Hepatocyte (in vitro differentiated cells): ENCODE data around the gene JAM3. TPM values are rescaled to one million over a fixed set of nuclear protein-coding genes. Genes with fewer than 3 reads are reported as not detected.
A peak's percentile ranks its signal among the peaks of the same experiment; 100 is the strongest.

Experiments
- DNase-seq: peaks from one replicate; pipeline ENCODE4 v3.0.0-alpha.2; 2016; ENCODE audit warnings: low spot score
- H2AFZ ChIP-seq: fragments of 200-600 bp; sonication (generic); 2 replicates; pipeline ENCODE4 v1.6.0; 2016; ENCODE audit warnings: antibody characterized with exemption, mild to moderate bottlenecking
- H3K27ac ChIP-seq: fragments of 200-600 bp; sonication (generic); 2 replicates; pipeline ENCODE4 v1.5.1; 2016; ENCODE audit warnings: mild to moderate bottlenecking
- H3K27me3 ChIP-seq: fragments of 200-600 bp; sonication (generic); 2 replicates; pipeline ENCODE4 v1.6.1; 2016
- H3K36me3 ChIP-seq: fragments of 200-600 bp; sonication (generic); replicated peaks from 2 replicates; pipeline ENCODE4 v1.5.1; 2016; ENCODE audit warnings: low read depth; ENCODE audit not compliant: insufficient read depth
- H3K4me1 ChIP-seq: fragments of 200-600 bp; sonication (generic); 2 replicates; pipeline ENCODE4 v1.5.1; 2016; ENCODE audit warnings: mild to moderate bottlenecking, moderate library complexity; ENCODE audit not compliant: insufficient read depth
- H3K4me2 ChIP-seq: fragments of 200-600 bp; sonication (generic); 2 replicates; pipeline ENCODE4 v1.6.0; 2016
- H3K4me3 ChIP-seq: fragments of 200-600 bp; sonication (generic); 2 replicates; pipeline ENCODE4 v1.5.1; 2016; ENCODE audit warnings: mild to moderate bottlenecking
- H3K79me2 ChIP-seq: fragments of 200-600 bp; sonication (generic); 2 replicates; pipeline ENCODE4 v1.6.0; 2017; ENCODE audit warnings: mild to moderate bottlenecking
- H3K9me2 ChIP-seq: fragments of 200-600 bp; sonication (generic); replicated peaks from 2 replicates; pipeline ENCODE4 v1.6.0; 2017; ENCODE audit warnings: mild to moderate bottlenecking; ENCODE audit not compliant: insufficient read depth
- H3K9me3 ChIP-seq: fragments of 200-600 bp; sonication (generic); 2 replicates; pipeline ENCODE4 v1.5.1; 2016; ENCODE audit warnings: low read depth, mild to moderate bottlenecking
- H4K20me1 ChIP-seq: fragments of 200-600 bp; sonication (generic); 2 replicates; pipeline ENCODE4 v1.6.0; 2016; ENCODE audit warnings: mild to moderate bottlenecking; ENCODE audit not compliant: insufficient read depth, poor library complexity, severe bottlenecking
- EZH2 ChIP-seq: fragments of 200-600 bp; sonication (generic); IDR thresholded peaks from 2 replicates; pipeline ENCODE4 v1.6.1; 2016; ENCODE audit warnings: antibody characterized with exemption, mild to moderate bottlenecking, borderline replicate concordance
- EZH2phosphoT487 ChIP-seq: fragments of 200-600 bp; sonication (generic); IDR thresholded peaks from one replicate; pipeline ENCODE4 v1.6.1; 2018; ENCODE audit warnings: antibody characterized with exemption, mild to moderate bottlenecking, low read depth, moderate library complexity; ENCODE audit not compliant: unreplicated experiment, severe bottlenecking
- WGBS: methylation state at CpG from one replicate; pipeline ENCODE4 v1.1.6; 2016; ENCODE audit warnings: low lambda C conversion rate; ENCODE audit errors: missing lambda C conversion rate; 5-methylcytosine and 5-hydroxymethylcytosine counted together
- polyA plus RNA-seq: library from polyadenylated mRNA; unstranded; fragments of >200 nt; fragmentation: Nextera tagmentation; extraction: Ambion mirVana; gene quantifications from 2 replicates; pipeline ENCODE4 v1.2.1, GENCODE V29; 2016
- total RNA-seq: library from RNA; depleted of rRNA; stranded (reverse); fragments of >200 nt; gene quantifications from 2 replicates; pipeline ENCODE4 v1.2.3, GENCODE V29; 2014
- TF ChIP-seq, protein P1 (sequence below): fragments of 200-600 bp; sonication (generic); IDR thresholded peaks from 2 replicates; pipeline ENCODE4 v1.5.1; 2016; ENCODE audit warnings: antibody characterized with exemption, mild to moderate bottlenecking; ENCODE audit not compliant: poor library complexity

JAM3 gene
- total and polyA plus RNA-seq, 2 experiments from 2014 or later, result 20.3 to 23.6 TPM

DNA sequence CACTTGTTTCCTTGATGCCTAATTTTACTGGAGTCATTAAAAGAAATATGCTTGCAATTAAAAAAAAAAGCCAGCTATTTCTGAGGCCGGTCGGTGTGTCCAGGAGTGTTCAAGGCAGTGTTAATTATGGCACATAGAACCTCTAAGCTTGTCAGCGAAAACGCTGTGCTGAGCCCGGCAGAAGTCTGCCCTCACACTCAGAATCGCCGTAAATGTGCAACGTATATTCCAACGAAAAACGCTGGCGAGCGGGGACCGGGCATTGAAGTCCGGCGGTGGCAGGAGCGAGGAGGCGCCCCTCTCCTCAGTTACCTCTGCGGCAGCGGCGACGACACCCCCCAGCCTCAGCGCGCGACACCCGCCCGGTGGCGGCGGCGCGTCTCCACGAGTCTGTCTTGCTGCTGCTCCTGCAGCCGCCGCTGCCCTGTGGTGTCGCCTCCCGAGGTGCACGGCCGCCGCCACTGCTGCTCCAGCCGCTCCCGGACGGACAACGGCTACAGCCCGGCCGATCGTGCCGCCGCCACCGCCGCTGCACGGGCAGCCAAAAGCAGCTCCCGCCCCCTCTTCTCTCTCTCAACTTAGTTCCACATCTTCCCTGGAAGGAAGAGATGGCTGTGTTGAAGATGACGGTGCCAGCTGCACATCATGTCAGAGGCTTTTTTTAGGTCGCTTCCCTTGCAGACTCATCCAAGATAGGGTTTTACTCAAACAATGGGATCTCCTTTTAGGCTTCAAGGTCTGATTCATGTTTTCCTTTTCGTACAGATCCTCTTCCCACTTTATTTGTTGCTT, 56.0 kb downstream of the JAM3 start:
- Histone ChIP-seq H3K79me2 (no peaks in the 10 kb centered on the region), H3K9me2 (no peaks in the 10 kb centered on the region), H3K36me3 (no peaks in the 10 kb centered on the region), H3K4me3 (peak overlapping the region; percentile 3), H3K9me3 (no peaks in the 10 kb centered on the region), H3K27me3 (peaks cover 37% of the 10 kb centered on the region), H3K27ac (no peak overlapping the region), H4K20me1 (peaks cover 4% of the 10 kb centered on the region), H2AFZ (no peak overlapping the region), H3K4me2 (peak overlapping the region; percentile 93), H3K4me1 (peaks cover 13% of the 10 kb centered on the region)
- TF ChIP-seq EZH2phosphoT487, result no peak
- peak; percentile 80 for TF ChIP-seq EZH2
- DNase-seq, result peak; percentile 61
- WGBS, result 9% methylated on average over 53 of the region's 54 CpGs

DNA sequence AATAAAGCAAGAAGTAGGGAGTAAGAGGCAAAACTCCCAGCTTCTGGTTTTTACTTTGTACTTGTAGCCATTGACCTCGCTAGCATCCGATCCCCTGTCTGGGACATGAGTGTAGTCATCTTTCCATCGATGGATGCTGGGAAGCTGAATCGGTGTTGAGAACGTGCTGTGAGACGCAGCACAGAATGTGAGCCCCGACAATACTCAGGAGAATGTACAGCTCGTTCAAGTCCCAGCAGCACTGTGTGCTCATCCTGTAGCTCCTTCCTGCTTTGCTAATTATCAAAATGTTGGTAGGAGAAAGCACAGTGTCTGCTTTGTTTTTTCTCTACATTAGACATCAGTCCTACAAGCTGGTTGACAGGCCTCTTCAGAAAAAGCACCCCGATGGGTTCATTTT, 56.6 kb downstream of the JAM3 start:
- Histone ChIP-seq H2AFZ (no peak overlapping the region), H3K4me1 (peaks cover 12% of the 10 kb centered on the region), H3K79me2 (no peaks in the 10 kb centered on the region), H4K20me1 (peaks cover 4% of the 10 kb centered on the region), H3K27ac (no peak overlapping the region), H3K4me2 (peak overlapping the region; percentile 93), H3K36me3 (no peaks in the 10 kb centered on the region), H3K9me2 (no peaks in the 10 kb centered on the region), H3K27me3 (peaks cover 37% of the 10 kb centered on the region), H3K9me3 (no peaks in the 10 kb centered on the region), H3K4me3 (no peak overlapping the region)
- DNase-seq, result no peak
- WGBS, result 84% methylated on average over 9 of the region's 9 CpGs
- no peak for TF ChIP-seq EZH2
- TF ChIP-seq EZH2phosphoT487, result no peak
- TF ChIP-seq, protein P1, sequence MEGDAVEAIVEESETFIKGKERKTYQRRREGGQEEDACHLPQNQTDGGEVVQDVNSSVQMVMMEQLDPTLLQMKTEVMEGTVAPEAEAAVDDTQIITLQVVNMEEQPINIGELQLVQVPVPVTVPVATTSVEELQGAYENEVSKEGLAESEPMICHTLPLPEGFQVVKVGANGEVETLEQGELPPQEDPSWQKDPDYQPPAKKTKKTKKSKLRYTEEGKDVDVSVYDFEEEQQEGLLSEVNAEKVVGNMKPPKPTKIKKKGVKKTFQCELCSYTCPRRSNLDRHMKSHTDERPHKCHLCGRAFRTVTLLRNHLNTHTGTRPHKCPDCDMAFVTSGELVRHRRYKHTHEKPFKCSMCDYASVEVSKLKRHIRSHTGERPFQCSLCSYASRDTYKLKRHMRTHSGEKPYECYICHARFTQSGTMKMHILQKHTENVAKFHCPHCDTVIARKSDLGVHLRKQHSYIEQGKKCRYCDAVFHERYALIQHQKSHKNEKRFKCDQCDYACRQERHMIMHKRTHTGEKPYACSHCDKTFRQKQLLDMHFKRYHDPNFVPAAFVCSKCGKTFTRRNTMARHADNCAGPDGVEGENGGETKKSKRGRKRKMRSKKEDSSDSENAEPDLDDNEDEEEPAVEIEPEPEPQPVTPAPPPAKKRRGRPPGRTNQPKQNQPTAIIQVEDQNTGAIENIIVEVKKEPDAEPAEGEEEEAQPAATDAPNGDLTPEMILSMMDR, result no peak

DNA sequence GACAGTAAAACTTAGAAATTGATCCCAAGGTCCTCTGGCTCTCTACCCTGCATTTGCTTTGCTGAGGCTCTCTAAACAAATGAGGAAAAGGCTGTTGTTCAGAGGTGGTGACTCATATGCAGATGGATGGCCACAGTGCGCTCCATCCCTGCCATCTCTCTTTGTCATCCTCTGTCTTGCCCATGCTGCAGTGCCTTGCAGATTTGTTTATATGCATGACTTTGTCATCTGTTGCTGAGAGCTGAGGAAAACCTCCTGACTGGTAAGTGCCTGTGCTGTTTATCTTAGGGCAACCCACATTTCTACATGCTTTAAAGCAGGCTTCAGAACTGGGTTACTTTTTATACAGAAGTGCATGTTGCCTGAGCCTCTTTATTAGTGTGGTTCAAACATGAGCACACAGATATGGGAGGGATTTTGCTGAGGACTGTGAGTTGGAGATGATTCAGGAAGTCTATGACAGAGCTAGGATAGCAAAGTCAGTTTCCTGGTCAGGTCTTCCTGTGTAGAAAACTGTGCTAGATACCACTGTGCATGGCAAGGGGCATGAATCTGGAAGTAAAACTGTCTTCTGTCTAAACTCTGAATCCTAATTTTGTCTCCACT, 57.4 kb downstream of the JAM3 start:
- Histone ChIP-seq H4K20me1 (peaks cover 4% of the 10 kb centered on the region), H3K4me2 (no peak overlapping the region), H3K9me2 (no peaks in the 10 kb centered on the region), H2AFZ (no peak overlapping the region), H3K4me3 (no peak overlapping the region), H3K27ac (no peak overlapping the region), H3K4me1 (peaks cover 11% of the 10 kb centered on the region), H3K9me3 (no peaks in the 10 kb centered on the region), H3K36me3 (no peaks in the 10 kb centered on the region), H3K27me3 (peaks cover 37% of the 10 kb centered on the region), H3K79me2 (no peaks in the 10 kb centered on the region)
- 90% methylated on average over 1 of the region's 1 CpG for WGBS
- peak; percentile 26 for DNase-seq
- no peak for TF ChIP-seq EZH2phosphoT487
- no peak for TF ChIP-seq EZH2
- TF ChIP-seq, protein P1, result no peak

DNA sequence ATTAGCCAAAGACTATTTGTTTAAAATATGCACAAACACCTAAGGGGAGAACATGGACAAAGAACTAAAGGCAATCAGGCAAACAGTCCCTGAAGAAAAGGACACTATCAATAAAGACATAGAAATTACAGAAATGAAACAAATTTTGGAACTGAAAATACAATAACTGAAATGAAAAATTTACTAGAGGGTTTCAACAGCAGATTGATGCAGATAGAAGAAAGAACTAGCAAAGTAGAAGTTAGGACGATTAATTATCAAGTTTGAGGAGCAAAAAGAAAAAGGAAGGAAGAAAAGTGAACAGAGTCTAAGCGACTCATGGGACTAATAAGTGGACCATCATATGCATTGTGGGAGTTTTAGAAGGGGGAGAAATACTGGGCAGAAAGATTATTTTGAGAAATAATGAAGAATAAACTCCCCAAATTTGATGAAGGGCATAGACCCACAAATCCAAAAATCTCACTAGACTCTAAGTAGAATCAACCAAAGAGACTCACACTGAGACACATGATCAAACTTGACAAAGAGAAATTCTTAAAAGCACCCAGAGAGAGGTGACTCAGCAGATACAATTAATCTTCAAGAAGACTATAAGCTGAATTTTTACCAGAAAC, 62.9 kb downstream of the JAM3 start:
- 97% methylated on average over 2 of the region's 2 CpGs for WGBS

More for the DNA sequence above, 62.9 kb downstream of the JAM3 start:
- TF ChIP-seq, protein P1, result no peak
- no peak for TF ChIP-seq EZH2phosphoT487
- TF ChIP-seq EZH2, result no peak
- Histone ChIP-seq H3K4me3 (no peak overlapping the region), H3K4me2 (no peak overlapping the region), H3K27ac (no peak overlapping the region), H3K36me3 (no peaks in the 10 kb centered on the region), H2AFZ (no peak overlapping the region), H3K9me3 (peaks cover 4% of the 10 kb centered on the region), H4K20me1 (no peaks in the 10 kb centered on the region), H3K79me2 (no peaks in the 10 kb centered on the region), H3K9me2 (no peaks in the 10 kb centered on the region), H3K4me1 (no peaks in the 10 kb centered on the region), H3K27me3 (peaks cover under 1% of the 10 kb centered on the region)
- DNase-seq, result no peak
